Fibroblast of mammary gland (primary cell): ENCODE data around the gene FHIT.

Experiments
- DNase-seq: peaks from one replicate; pipeline ENCODE4 v3.0.0-alpha.2; 2010; ENCODE audit warnings: low read depth
- H3K4me3 ChIP-seq: 2 replicates; pipeline ENCODE4 v1.5.1; 2011; ENCODE audit warnings: low read depth, mild to moderate bottlenecking, low read length, moderate library complexity; ENCODE audit not compliant: control insufficient read depth
- CTCF ChIP-seq: conservative IDR thresholded peaks from 2 replicates; pipeline ENCODE4 v1.5.1; 2011; ENCODE audit warnings: low read depth, low read length, inconsistent platforms; ENCODE audit not compliant: control insufficient read depth, insufficient read depth

The FHIT gene

GRCh38 chr3:59981377-59981776 is 1269.9 kb downstream of the FHIT start:
- no peak for DNase-seq
- no peak for TF ChIP-seq CTCF

GRCh38 chr3:59980576-59980975 is 1270.7 kb downstream of the FHIT start:
- no peak for TF ChIP-seq CTCF
- no peak for DNase-seq
- H3K4me3 ChIP-seq = no peak overlapping the region

More at GRCh38 chr3:59981377-59981776, 1269.9 kb downstream of the FHIT start:
- H3K4me3 ChIP-seq = no peak overlapping the region

GRCh38 chr3:59979542-59979941 is 1271.7 kb downstream of the FHIT start:
- no peak for DNase-seq
- H3K4me3 ChIP-seq = no peak overlapping the region
- no peak for TF ChIP-seq CTCF

GRCh38 chr3:59978979-59979378 is 1272.3 kb downstream of the FHIT start:
- TF ChIP-seq CTCF = no peak
- no peak for DNase-seq
- H3K4me3 ChIP-seq = no peak overlapping the region

GRCh38 chr3:59970796-59971195 is 1280.5 kb downstream of the FHIT start:
- no peak for DNase-seq

GRCh38 chr3:59970376-59970775 is 1280.9 kb downstream of the FHIT start:
- TF ChIP-seq CTCF = no peak
- no peak overlapping the region for H3K4me3 ChIP-seq
- DNase-seq = no peak

More at GRCh38 chr3:59970796-59971195, 1280.5 kb downstream of the FHIT start:
- no peak overlapping the region for H3K4me3 ChIP-seq
- TF ChIP-seq CTCF = no peak

DNA sequence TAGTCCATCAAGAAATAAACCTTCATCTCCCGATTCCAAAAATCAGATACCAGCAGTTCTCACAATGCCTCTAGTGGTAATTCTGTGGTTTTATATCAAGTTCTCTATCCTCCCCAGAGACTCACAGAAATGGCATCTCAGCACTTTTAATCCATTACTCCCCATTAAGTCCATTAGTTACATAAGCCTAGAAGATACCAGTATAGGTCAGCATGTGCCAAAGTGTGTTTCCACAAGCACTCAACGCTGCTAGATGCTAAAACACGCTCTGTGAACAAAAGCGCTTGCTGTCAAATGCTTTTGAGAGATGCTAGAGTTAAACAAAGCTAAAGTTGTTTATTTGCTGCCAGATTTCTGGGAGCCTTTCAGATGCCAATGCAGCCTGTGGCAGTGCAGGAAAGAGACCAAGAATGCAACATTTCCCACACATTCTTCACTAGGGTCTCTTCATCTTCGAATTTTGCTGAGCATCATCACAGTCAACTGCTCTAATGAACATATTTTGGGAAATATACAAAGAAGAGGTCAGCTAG is 1282.7 kb downstream of the FHIT start:
- no peak overlapping the region for H3K4me3 ChIP-seq
- DNase-seq = no peak
- TF ChIP-seq CTCF = no peak
